Ectodermal cell (in vitro differentiated cells): ENCODE results near the gene MMP20.

ENCODE experiments used
- H3K27ac ChIP-seq: 2 replicates; pipeline ENCODE4 v1.7.0; 2013; ENCODE audit warnings: mild to moderate bottlenecking, low read depth, low read length; ENCODE audit not compliant: insufficient read depth, poor library complexity, severe bottlenecking
- H3K27me3 ChIP-seq: 2 replicates; pipeline ENCODE4 v1.7.0; 2013; ENCODE audit warnings: mild to moderate bottlenecking, low read length; ENCODE audit not compliant: insufficient read depth, control insufficient read depth, poor library complexity, severe bottlenecking
- H3K36me3 ChIP-seq: one replicate; pipeline ENCODE4 v1.7.0; 2013; ENCODE audit warnings: low read length; ENCODE audit not compliant: control insufficient read depth, insufficient read depth
- H3K4me1 ChIP-seq: one replicate; pipeline ENCODE4 v1.7.0; 2013; ENCODE audit warnings: low read length; ENCODE audit not compliant: control insufficient read depth, insufficient read depth
- H3K4me3 ChIP-seq: 2 replicates; pipeline ENCODE4 v1.7.0; 2013; ENCODE audit warnings: low read depth, low read length, control low read depth; ENCODE audit not compliant: insufficient read depth
- H3K9me3 ChIP-seq: 2 replicates; pipeline ENCODE4 v1.7.0; 2013; ENCODE audit warnings: mild to moderate bottlenecking, low read length, moderate library complexity; ENCODE audit not compliant: control insufficient read depth
- WGBS, 2 experiments: methylation state at CpG; one replicate each; pipeline ENCODE4 v1.1.7; 2013; ENCODE audit warnings: missing lambda C conversion rate in 2 of 2; 5-methylcytosine and 5-hydroxymethylcytosine counted together

The MMP20 gene

GRCh38 chr11:102583141-102583873, 41.8 kb downstream of the MMP20 start:
- no peaks in the 10 kb centered on the region for H3K36me3 ChIP-seq
- WGBS, 2 experiments: 96% methylated on average over 2 of the region's 2 CpGs
- no peak overlapping the region for H3K27ac ChIP-seq
- no peaks in the 10 kb centered on the region for H3K27me3 ChIP-seq
- no peaks in the 10 kb centered on the region for H3K9me3 ChIP-seq
- no peak overlapping the region for H3K4me3 ChIP-seq
- H3K4me1 ChIP-seq: no peaks in the 10 kb centered on the region

GRCh38 chr11:102582140-102582539, 43.0 kb downstream of the MMP20 start:
- Histone ChIP-seq H3K4me1 (no peaks in the 10 kb centered on the region), H3K36me3 (no peaks in the 10 kb centered on the region), H3K27ac (no peak overlapping the region), H3K27me3 (no peaks in the 10 kb centered on the region), H3K4me3 (no peak overlapping the region), H3K9me3 (no peaks in the 10 kb centered on the region)
- 95 to 100% methylated on average over 1 of the region's 1 CpG for WGBS, 2 experiments

GRCh38 chr11:102581066-102581465, 44.1 kb downstream of the MMP20 start:
- whole genome bisulfite sequencing, 2 experiments: 87 to 98% methylated on average over 4 of the region's 4 CpGs

GRCh38 chr11:102580185-102580951, 44.8 kb downstream of the MMP20 start:
- Histone ChIP-seq H3K9me3 (no peaks in the 10 kb centered on the region), H3K4me1 (no peaks in the 10 kb centered on the region), H3K27me3 (no peaks in the 10 kb centered on the region), H3K27ac (no peak overlapping the region), H3K4me3 (no peak overlapping the region), H3K36me3 (no peaks in the 10 kb centered on the region)
- WGBS, 2 experiments: 92 to 93% methylated on average over 3 of the region's 3 CpGs

More at GRCh38 chr11:102581066-102581465, 44.1 kb downstream of the MMP20 start:
- H3K27me3 ChIP-seq: no peaks in the 10 kb centered on the region
- H3K36me3 ChIP-seq: no peaks in the 10 kb centered on the region
- no peaks in the 10 kb centered on the region for H3K4me1 ChIP-seq
- no peaks in the 10 kb centered on the region for H3K9me3 ChIP-seq
- H3K27ac ChIP-seq: no peak overlapping the region
- no peak overlapping the region for H3K4me3 ChIP-seq

- 90 to 93% methylated on average over 2 of the region's 2 CpGs for WGBS, 2 experiments
- H3K9me3 ChIP-seq: no peaks in the 10 kb centered on the region
- H3K4me1 ChIP-seq: no peaks in the 10 kb centered on the region
- no peaks in the 10 kb centered on the region for H3K36me3 ChIP-seq
- no peak overlapping the region for H3K27ac ChIP-seq
- no peak overlapping the region for H3K4me3 ChIP-seq
- H3K27me3 ChIP-seq: no peaks in the 10 kb centered on the region
These were observed 47.4 kb downstream of the MMP20 start for GRCh38 chr11:102577723-102578122.

GRCh38 chr11:102577182-102577581, 48.0 kb downstream of the MMP20 start:
- Histone ChIP-seq H3K27ac (no peak overlapping the region), H3K36me3 (no peaks in the 10 kb centered on the region), H3K9me3 (no peaks in the 10 kb centered on the region), H3K4me3 (no peak overlapping the region), H3K27me3 (no peaks in the 10 kb centered on the region), H3K4me1 (no peaks in the 10 kb centered on the region)

- no peaks in the 10 kb centered on the region for H3K9me3 ChIP-seq
- no peaks in the 10 kb centered on the region for H3K27me3 ChIP-seq
- 96 to 100% methylated on average over 3 of the region's 3 CpGs for WGBS, 2 experiments
- H3K27ac ChIP-seq: no peak overlapping the region
- no peaks in the 10 kb centered on the region for H3K4me1 ChIP-seq
- no peak overlapping the region for H3K4me3 ChIP-seq
- H3K36me3 ChIP-seq: no peaks in the 10 kb centered on the region
These were observed 48.8 kb downstream of the MMP20 start for GRCh38 chr11:102576350-102576749.

- WGBS, 2 experiments: 88 to 98% methylated on average over 2 of the region's 2 CpGs
- no peaks in the 10 kb centered on the region for H3K36me3 ChIP-seq
- no peaks in the 10 kb centered on the region for H3K9me3 ChIP-seq
- H3K27ac ChIP-seq: no peak overlapping the region
- H3K4me3 ChIP-seq: no peak overlapping the region
- no peaks in the 10 kb centered on the region for H3K4me1 ChIP-seq
- no peaks in the 10 kb centered on the region for H3K27me3 ChIP-seq
These were observed 50.1 kb downstream of the MMP20 start for GRCh38 chr11:102575012-102575411.

- Histone ChIP-seq H3K4me1 (no peaks in the 10 kb centered on the region), H3K36me3 (no peaks in the 10 kb centered on the region), H3K27me3 (no peaks in the 10 kb centered on the region), H3K27ac (no peak overlapping the region), H3K4me3 (no peak overlapping the region), H3K9me3 (no peaks in the 10 kb centered on the region)
- 90 to 100% methylated on average over 1 to 2 of the region's 2 CpGs for WGBS, 2 experiments
These were observed 51.3 kb downstream of the MMP20 start for GRCh38 chr11:102573851-102574250.

GRCh38 chr11:102572554-102573220, 52.4 kb downstream of the MMP20 start:
- no peaks in the 10 kb centered on the region for H3K27me3 ChIP-seq
- H3K9me3 ChIP-seq: no peaks in the 10 kb centered on the region
- 94 to 97% methylated on average over 2 of the region's 2 CpGs for WGBS, 2 experiments
- H3K36me3 ChIP-seq: no peaks in the 10 kb centered on the region
- H3K27ac ChIP-seq: no peak overlapping the region
- no peaks in the 10 kb centered on the region for H3K4me1 ChIP-seq
- H3K4me3 ChIP-seq: no peak overlapping the region
